ENCODE results near the gene RBM19.
A peak's percentile ranks its signal among the peaks of the same experiment; 100 is the strongest.

The RBM19 gene

GRCh38 chr12:113965951-113966797 is at the start of gene RBM19:
Gene RBM19, minus strand, starts transcription at chr12:113966325. Its CDS starts 98 bp downstream, at chr12:113966227.
- H3K36me3 ChIP-seq = peaks cover 10% of the 10 kb centered on the region
- peaks cover 19 to 20% of the 10 kb centered on the region in 2 experiments for H3K4me1 ChIP-seq (ENCODE audit: control insufficient read depth in 1 of 2, insufficient read depth in 1 of 2, low read depth in 1 of 2, low read length in 1 of 2)
- H3K4me3 ChIP-seq (ENCODE audit: low read depth in 1 of 2, low read length in 1 of 2) = peak within 1 kb of the TSS; percentile 67 to 69
- peak; percentile 96 for TF ChIP-seq CTCF (IDR thresholded peaks at IDR 0.05)
- no peaks in the 10 kb centered on the region for H3K27me3 ChIP-seq
- peak within 1 kb of the TSS; percentile 12 for H3K27ac ChIP-seq
- H3K9me3 ChIP-seq = no peaks in the 10 kb centered on the region

GRCh38 chr12:114015851-114016250 is 49.7 kb upstream of the RBM19 start:
- peaks cover 27% of the 10 kb centered on the region for H3K27me3 ChIP-seq
- no peak overlapping the region for H3K27ac ChIP-seq
- no peaks in the 10 kb centered on the region for H3K36me3 ChIP-seq
- H3K9me3 ChIP-seq = no peaks in the 10 kb centered on the region
- no peak for TF ChIP-seq CTCF (IDR thresholded peaks at IDR 0.05)
- H3K4me1 ChIP-seq (ENCODE audit: control insufficient read depth in 1 of 2, insufficient read depth in 1 of 2, low read depth in 1 of 2, low read length in 1 of 2) = no peaks in the 10 kb centered on the region
- H3K4me3 ChIP-seq (ENCODE audit: low read depth in 1 of 2, low read length in 1 of 2) = no peak overlapping the region

- TF ChIP-seq CTCF (IDR thresholded peaks at IDR 0.05) = no peak
- Histone ChIP-seq H3K9me3 (no peaks in the 10 kb centered on the region), H3K4me1 (ENCODE audit: control insufficient read depth in 1 of 2, insufficient read depth in 1 of 2, low read depth in 1 of 2, low read length in 1 of 2) (no peaks in the 10 kb centered on the region), H3K4me3 (ENCODE audit: low read depth in 1 of 2, low read length in 1 of 2) (no peak overlapping the region), H3K27ac (no peak overlapping the region), H3K36me3 (no peaks in the 10 kb centered on the region), H3K27me3 (peaks cover 40% of the 10 kb centered on the region)
Measured at GRCh38 chr12:114013575-114014345, 47.6 kb upstream of the RBM19 start.

- no peaks in the 10 kb centered on the region for H3K4me1 ChIP-seq (ENCODE audit: control insufficient read depth in 1 of 2, insufficient read depth in 1 of 2, low read depth in 1 of 2, low read length in 1 of 2)
- no peaks in the 10 kb centered on the region for H3K9me3 ChIP-seq
- TF ChIP-seq CTCF (IDR thresholded peaks at IDR 0.05) = no peak
- H3K36me3 ChIP-seq = no peaks in the 10 kb centered on the region
- peaks cover 34% of the 10 kb centered on the region for H3K27me3 ChIP-seq
- no peak overlapping the region for H3K27ac ChIP-seq
- H3K4me3 ChIP-seq (ENCODE audit: low read depth in 1 of 2, low read length in 1 of 2) = no peak overlapping the region
Measured at GRCh38 chr12:114012744-114013431, 46.8 kb upstream of the RBM19 start.

- Histone ChIP-seq H3K4me3 (ENCODE audit: low read depth in 1 of 2, low read length in 1 of 2) (no peak overlapping the region), H3K27ac (no peak overlapping the region), H3K9me3 (no peaks in the 10 kb centered on the region), H3K36me3 (no peaks in the 10 kb centered on the region), H3K4me1 (ENCODE audit: control insufficient read depth in 1 of 2, insufficient read depth in 1 of 2, low read depth in 1 of 2, low read length in 1 of 2) (no peaks in the 10 kb centered on the region), H3K27me3 (peaks cover 29% of the 10 kb centered on the region)
- TF ChIP-seq CTCF (IDR thresholded peaks at IDR 0.05) = no peak
Measured at GRCh38 chr12:114011711-114012110, 45.6 kb upstream of the RBM19 start.

All from neutrophil (primary cell).